GM10266 (cell line): ENCODE results near the gene ADAMTS17.

Experiments used
- DNase-seq: peaks from one replicate; pipeline ENCODE4 v3.0.0; 2012; ENCODE audit errors: extremely low spot score
- CTCF ChIP-seq: IDR thresholded peaks from 2 replicates; pipeline ENCODE4 v1.5.1; 2012; ENCODE audit warnings: mild to moderate bottlenecking, low read depth; ENCODE audit not compliant: control insufficient read depth, insufficient read depth; ENCODE audit errors: missing control alignments

Gene ADAMTS17

DNA sequence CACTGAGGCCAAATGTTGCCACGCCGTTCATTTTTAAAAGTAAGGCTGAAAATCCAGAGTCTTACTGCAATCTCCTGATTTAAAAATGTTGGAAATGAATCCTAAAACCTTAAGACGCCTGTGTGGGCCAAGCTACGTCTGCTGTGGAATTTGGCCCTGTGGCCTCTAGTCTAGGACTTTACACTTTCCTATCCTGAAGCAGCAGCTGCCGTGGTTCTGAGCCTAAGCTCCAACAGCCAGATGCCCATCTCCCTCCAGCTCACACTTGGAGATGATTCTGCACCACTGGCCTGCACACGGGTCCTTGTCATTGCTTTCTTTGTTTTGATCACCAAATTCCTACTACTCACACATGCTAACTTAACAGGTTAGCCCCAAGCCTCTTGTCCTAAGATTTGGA is 322.2 kb downstream of the ADAMTS17 start:
- no peak for DNase-seq

DNA sequence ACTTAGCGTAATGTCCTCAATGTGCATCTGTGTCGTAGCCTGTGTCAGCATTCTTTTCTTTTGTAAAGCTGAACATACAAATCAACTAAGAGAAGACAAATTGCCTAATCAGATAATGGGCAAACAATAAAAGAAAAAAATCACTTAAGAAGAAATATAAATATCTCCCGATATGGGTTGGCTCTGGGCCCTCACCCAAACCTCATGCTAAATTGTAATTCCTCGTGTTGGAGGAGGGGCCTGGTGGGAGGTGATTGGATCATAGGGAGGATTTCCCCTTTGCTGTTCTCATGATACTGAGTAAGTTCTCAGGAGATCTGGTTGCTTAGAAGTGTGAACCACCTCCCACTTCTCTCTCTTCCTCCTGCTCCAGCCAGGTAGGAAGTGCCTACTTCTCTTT is 323.6 kb downstream of the ADAMTS17 start:
- no peak for DNase-seq
- no peak for TF ChIP-seq CTCF

More for the DNA sequence above, 322.2 kb downstream of the ADAMTS17 start:
- TF ChIP-seq CTCF, result no peak

DNA sequence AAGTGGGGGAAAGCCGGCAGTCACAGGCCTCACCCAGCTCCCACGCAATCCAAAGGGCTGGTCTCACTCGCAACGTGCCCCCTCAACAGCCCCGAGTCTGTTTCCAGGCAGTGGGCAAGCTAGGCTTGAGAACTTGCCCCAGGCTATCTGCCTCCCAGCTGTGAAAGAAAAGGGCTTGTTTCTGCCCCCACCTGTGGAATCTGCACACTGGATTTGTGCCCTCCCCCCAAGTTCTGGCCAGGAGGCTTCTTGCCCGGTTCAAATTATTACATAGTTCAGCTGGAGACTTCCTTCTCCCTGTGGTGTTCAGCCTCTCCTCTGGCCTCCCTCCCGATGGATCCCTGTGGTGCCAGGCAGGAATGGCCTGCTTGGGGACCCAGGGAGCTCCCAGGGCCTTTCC is 324.6 kb downstream of the ADAMTS17 start:
- TF ChIP-seq CTCF, result no peak
- DNase-seq, result no peak

DNA sequence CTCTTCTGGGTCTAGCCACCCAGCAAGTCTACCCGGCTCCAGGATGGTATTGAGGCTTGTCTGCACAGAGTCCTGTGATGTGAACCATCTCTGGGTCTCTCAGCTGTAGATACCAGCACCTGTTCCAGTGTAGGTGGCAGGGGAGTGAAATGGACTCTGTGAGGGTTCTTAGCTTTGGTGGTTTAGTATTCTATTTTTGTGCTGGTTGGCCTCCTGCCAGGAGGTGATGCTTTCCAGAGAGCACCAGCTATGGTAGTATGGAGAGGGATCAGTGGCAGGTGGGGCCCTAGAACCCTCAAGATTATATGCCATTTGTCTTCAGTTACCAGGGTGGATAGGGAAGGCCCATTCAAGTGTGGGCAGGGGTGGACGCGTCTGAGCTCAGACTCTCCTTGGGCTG is 325.1 kb downstream of the ADAMTS17 start:
- DNase-seq, result no peak
- TF ChIP-seq CTCF, result no peak

- no peak for DNase-seq
- no peak for TF ChIP-seq CTCF
Measured at GRCh38 chr15:100011235-100011634, 330.5 kb downstream of the ADAMTS17 start.

GRCh38 chr15:100009372-100009771 is 332.4 kb downstream of the ADAMTS17 start:
- no peak for TF ChIP-seq CTCF

DNA sequence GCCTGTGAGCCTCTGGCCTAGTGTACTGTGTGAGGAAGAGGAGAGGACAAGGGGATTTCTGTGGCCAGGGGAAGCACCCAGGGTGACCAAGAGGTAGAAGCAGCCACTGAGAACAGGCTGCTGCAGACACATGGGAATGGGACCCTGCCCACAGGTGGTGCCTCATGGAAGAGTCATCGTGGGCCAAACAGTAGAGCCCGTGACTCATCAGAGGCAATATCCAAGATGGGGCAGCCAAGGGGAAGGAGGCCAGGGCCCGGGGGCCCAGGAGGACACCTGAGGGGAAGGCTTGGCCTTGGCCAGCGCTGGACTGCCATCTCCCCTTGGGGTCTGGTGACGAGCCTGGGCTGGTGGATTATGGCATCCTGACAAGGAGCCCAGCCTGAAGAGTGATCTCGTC is 333.5 kb downstream of the ADAMTS17 start:
- DNase-seq, result no peak
- no peak for TF ChIP-seq CTCF

More at GRCh38 chr15:100009372-100009771, 332.4 kb downstream of the ADAMTS17 start:
- no peak for DNase-seq
